HL-60 (cell line): Measurements from ENCODE around the gene ARID5B.

ENCODE experiments used
- GABPA ChIP-seq: IDR thresholded peaks from 2 replicates; pipeline ENCODE4 v1.6.1; 2012; ENCODE audit warnings: low read depth
- POLR2AphosphoS5 ChIP-seq: IDR thresholded peaks from 2 replicates; pipeline ENCODE4 v1.6.1; 2012; ENCODE audit warnings: low read depth
- SPI1 ChIP-seq: IDR thresholded peaks from 2 replicates; pipeline ENCODE4 v1.6.1; 2012; ENCODE audit warnings: low read depth, mild to moderate bottlenecking, borderline replicate concordance
- TF ChIP-seq, protein P1 (sequence below): IDR thresholded peaks from one replicate; pipeline ENCODE4 v1.5.1; 2011; ENCODE audit warnings: low read length, control low read depth, inconsistent platforms; ENCODE audit not compliant: insufficient read depth

DNA sequence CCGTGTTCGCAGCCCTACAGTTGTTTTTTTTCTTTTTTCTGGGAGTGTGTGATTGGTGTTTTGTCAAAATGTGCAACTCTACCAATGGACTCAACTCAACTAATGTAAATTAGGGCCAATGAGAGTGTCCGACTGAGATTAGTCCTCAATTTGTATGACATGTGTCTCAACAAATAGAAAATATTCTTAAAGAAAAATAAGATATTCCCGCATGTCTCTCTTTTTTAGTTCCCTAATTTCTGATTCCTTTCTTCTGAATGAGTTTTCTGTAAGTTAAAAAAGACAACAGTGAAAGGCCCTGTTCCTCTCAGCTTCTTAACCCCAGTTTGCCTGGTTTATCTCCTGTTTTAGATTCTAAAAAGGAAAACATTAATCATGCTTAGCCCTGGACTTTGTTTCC, 61.5 kb downstream of the ARID5B start:
- TF ChIP-seq, protein P1, sequence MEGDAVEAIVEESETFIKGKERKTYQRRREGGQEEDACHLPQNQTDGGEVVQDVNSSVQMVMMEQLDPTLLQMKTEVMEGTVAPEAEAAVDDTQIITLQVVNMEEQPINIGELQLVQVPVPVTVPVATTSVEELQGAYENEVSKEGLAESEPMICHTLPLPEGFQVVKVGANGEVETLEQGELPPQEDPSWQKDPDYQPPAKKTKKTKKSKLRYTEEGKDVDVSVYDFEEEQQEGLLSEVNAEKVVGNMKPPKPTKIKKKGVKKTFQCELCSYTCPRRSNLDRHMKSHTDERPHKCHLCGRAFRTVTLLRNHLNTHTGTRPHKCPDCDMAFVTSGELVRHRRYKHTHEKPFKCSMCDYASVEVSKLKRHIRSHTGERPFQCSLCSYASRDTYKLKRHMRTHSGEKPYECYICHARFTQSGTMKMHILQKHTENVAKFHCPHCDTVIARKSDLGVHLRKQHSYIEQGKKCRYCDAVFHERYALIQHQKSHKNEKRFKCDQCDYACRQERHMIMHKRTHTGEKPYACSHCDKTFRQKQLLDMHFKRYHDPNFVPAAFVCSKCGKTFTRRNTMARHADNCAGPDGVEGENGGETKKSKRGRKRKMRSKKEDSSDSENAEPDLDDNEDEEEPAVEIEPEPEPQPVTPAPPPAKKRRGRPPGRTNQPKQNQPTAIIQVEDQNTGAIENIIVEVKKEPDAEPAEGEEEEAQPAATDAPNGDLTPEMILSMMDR: no peak
- TF ChIP-seq POLR2AphosphoS5 (no peak), GABPA (no peak), SPI1 (no peak)
